Stimulated activated CD8-positive, alpha-beta memory T cell treated with anti-CD3 and anti-CD28 coated beads, Interleukin-2, amount 100 ng/mL, for 48 hours (primary cell): ENCODE results near the gene CHM.
"Not testable (repeated sequence)": the region's sequence is repeated elsewhere in the genome, so short reads cannot be mapped to it uniquely, and the experiment has no call there.

ENCODE experiments used
- DNase-seq, 2 donors: peaks; one replicate each; pipeline ENCODE4 v3.0.0-alpha.2; 2020; ENCODE audit warnings: low read depth in 2 of 2

Gene CHM, protein sequence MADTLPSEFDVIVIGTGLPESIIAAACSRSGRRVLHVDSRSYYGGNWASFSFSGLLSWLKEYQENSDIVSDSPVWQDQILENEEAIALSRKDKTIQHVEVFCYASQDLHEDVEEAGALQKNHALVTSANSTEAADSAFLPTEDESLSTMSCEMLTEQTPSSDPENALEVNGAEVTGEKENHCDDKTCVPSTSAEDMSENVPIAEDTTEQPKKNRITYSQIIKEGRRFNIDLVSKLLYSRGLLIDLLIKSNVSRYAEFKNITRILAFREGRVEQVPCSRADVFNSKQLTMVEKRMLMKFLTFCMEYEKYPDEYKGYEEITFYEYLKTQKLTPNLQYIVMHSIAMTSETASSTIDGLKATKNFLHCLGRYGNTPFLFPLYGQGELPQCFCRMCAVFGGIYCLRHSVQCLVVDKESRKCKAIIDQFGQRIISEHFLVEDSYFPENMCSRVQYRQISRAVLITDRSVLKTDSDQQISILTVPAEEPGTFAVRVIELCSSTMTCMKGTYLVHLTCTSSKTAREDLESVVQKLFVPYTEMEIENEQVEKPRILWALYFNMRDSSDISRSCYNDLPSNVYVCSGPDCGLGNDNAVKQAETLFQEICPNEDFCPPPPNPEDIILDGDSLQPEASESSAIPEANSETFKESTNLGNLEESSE

DNA sequence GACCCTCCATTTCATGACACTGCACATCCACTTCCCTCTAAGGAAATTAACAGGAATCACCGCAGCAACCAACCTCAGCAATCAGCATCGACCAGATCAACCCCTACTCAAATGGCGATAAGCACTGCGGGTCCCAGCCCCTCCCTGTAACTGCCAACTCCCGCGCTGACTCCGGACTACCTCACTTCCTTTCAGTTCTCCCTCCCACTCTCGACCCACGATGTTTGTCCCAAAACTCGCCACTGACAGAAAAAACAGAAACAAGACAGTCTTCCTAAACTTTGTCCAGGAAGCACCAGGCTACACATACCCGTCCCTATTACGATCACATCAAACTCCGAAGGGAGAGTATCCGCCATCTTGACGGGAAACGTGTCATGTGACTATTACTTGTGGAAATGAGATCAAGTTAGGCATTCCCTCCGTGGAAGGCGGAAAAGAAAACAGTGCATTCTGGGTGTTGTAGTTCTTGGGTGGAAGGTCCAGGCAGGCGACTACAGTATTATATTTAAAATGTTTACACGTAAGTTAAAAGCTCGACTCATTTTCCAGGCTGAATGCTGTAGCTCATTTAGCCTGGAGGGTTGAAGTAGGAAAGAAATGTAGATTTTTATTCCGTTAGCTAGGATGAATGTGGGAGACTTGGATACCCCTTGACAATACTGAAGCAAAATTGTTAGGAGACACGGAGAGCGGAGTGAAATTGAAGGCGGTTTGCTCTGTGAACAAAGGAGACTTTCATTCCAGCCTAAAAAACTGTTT, at the start of gene CHM:
TSS of gene CHM (minus strand) at position 385 of the 762 bp plus-strand sequence. CDS start at position 359, 26 bp downstream.
- DNase-seq = peak; percentile 8 to 26

DNA sequence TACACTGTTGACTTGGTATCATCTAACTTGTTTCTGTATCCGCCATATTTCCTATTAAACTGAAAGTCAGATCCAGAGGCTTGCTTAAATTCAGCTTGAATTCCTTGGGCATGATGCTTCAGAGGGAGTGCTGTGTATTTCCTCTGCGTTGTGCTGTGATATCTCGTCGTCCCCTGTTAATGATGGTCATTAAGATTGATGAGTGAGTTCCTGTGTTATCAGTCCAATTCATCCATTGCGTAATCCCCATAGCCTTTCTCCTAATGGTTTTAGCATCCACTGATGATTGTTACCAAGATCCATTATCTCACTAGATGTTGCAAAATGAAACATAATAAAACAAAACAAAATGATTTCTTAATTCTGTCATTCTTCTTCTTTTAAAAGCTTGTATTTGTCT, 31.3 kb upstream of the CHM start:
- no peak for DNase-seq

DNA sequence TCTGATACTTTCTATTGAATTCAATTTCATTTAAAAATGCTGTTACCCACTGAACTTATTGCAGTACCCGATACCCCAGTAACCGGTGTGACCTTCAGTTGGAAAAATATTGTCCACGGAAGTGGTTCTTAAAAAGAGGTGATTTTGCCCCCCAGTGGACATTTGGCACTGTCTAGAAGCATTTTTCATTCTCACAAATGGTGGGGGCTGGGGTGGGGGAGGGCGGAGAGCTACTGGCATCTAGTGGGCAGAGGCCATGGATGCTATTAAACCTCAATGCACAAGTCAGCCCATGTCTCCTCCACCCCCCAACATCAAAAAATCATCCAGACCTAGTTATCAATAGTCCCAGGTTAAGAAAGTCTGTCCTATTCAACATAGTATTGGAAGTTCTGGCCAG, 19.6 kb upstream of the CHM start:
- DNase-seq = no peak

DNA sequence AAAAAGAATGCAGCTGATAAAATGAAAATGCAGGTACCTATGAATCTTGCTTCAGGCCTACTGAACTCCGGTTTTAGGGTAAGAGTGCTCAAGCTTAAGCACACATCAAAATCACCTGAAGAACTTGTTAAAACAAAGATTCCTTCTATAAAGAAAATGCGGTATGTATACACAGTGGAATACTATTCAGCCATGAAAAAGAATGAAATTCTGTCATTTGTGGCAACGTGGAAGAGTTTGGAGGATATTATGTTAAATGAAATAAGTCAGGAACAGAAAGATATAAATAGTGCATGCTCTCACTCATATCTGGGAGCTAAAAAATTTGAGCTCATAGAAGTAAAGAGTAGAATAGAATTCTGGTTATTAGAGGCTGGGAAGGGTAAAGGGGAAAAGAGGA, 14.0 kb upstream of the CHM start:
- no peak for DNase-seq

DNA sequence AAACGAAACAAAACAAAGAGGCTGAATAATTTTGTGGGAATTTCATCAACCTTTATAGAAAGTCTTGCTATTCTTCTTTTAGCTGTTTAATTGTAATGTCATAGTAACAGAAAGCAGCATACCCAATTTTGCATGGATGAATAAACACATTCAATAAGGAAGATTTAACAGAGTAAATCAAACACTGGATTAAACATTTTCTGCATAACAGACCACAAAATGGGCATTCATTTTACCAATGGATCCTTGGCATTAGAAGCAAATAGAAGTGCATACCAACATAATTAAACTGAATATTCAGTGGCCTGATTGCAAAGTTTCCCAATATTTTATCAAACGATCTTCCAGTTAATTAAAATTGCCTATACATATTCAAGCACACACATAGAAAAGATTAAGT, 4.4 kb upstream of the CHM start:
- no peak for DNase-seq

DNA sequence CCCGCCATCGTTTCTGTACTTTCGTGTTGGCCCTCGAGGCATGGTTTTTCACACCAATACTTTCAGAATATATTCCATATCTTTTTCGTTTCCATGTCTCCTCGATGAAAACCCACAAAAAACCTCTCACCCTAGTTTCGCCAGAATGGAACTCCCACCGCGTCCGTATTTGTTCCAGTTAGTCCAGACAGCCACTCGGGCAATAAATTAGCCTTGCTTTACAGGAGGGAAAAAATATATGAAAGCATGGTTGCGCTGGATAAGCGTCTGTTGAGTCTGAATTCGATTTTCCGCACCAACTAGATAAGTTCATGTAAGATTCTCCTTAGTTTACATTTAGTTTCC, 550 bp upstream of the CHM start:
- no peak for DNase-seq

DNA sequence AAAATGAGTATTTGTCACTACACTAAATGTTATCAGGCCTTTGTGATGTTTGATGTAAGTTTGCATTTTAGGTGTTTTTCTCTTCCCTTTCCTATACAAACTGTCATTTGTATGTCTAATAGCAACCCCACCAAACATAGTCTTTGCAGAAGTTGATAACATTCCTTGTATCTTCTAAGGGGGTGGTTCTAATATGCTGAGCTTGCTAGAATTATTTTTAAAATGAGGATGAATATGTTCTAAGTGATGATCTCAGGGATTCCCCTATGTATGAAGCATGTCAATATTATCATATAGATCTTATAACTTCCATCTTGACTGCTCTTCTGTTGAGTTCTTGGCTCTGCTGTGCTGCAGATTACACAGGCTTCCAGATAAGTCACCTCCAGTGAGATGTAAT, 3.1 kb downstream of the CHM start:
- DNase-seq = no peak

DNA sequence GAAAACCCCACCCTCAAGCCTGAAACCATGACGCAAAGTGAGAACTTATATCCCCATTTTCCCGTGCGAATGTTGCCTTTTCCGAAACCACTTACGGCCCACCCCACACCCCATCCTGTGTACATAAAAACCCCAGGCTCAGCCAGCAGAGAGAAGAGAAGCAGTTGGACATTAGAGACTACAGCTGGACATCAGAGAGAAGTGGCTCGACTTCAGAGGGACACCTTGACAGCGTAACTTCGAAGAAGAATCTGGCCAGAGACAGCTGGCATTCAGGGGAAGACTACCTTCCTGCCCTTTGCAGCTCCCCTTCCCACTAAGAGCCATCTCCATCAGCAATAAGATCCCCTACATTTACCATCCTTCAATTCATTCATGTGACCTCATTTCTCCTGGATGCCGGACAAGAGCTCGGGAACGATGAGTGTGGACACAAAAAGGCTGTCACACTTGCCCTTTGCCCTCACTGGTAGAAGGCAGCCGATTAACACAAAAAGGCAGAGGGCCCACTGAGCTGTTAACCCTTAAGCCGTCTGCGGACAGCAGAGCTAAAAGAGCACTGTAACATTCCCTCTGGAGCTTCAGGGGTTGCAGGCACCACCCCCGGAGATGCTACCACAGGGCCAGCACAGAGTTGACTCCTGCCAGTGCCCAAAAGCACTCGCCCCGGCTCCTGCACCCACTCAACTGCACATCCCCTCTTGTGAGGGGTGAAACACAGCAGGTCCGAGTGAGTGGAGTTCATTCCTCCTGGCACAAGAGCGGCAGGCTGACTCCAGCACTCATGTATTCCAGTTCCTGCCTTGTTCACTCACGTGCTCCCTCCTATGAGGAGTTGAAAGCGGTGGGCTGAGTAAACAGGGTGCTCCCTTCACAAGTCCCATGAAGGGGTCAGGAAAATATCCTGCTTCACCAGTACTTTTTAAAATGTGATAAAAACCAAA, 7.5 kb downstream of the CHM start:
- DNase-seq = no peak

DNA sequence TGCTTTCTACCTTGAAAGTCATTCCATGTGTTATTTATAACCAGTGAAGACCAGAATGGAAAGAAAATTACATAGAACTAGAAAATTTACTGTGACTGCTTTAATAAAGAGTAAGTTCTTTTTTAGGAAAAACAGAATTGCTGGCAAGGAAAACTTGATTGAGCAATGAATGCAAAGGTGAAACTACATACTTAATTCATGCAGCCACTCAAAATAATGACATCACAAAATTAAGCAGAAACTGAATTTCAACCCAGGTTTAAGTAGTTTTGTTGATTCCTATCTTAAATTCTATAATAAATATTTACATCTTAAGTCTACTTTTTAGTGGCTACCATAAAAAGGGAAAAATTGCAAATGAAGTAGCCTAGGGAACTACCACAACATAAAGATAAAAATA, 14.0 kb downstream of the CHM start:
- DNase-seq = no peak

DNA sequence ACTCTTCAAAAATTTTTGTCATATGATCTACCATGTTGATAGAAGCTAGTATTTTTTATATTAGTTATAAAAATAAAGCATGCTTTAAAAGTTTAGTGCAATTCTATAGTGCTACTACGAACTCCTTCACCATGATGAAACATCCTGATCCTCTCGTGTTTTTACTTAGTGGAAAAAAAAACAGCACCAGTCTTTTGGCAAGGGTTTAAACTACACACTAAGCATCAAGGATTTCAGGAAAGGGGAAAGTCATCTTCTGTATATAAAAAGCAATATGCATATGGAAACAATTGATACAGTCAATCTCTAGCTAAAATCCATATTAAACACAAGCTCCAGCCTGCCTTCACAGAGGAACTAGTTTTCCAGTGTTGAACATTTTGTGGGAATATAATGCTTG, 18.7 kb downstream of the CHM start:
- DNase-seq = no peak

DNA sequence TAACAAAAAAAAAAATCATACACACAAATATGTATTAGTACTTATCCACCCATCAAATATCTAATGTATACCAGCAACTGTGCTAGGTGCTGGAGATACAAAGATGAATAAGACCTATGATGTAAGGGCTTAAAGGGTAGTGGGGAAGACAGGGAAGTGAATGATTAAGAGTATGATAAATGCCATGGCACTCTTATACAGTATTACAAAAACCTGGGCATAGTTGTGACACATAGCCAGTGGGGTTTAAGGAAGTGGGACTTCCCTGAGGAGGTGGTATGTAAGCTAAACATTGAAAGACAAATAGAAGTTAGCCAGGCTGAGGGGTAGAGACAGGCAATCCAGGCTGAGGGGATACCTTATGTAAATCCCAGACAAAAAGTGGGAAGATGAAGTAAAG, 23.5 kb downstream of the CHM start:
- DNase-seq = no peak

DNA sequence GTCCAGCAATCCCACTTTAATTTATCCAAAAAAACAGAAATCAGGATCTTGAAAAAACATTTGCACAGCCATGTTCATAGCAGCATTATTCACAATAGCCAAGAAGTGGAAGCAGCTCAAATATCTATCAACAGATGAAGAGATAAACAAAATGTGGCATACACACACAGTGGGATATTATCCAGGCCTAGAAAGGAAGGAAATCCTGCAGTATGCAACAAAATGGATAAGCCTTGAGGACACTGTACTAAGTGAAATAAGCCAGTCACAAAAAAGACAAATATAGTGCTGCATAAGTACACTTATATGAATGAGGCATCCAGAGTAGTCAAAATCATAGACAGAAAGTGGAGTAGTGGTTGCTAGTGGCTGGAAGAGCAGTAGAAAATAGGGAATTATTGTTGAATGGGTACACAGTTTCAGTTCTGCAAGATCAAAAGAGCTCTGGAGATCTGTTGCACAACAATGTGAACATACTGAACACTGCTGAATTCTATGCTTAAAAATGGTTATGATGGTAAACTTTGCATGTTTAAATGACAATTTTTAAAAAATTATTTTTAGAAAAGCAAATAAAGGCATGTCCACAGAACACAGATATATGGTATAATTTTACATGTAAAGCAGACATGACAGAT, 25.6 kb downstream of the CHM start:
- no peak for DNase-seq

DNA sequence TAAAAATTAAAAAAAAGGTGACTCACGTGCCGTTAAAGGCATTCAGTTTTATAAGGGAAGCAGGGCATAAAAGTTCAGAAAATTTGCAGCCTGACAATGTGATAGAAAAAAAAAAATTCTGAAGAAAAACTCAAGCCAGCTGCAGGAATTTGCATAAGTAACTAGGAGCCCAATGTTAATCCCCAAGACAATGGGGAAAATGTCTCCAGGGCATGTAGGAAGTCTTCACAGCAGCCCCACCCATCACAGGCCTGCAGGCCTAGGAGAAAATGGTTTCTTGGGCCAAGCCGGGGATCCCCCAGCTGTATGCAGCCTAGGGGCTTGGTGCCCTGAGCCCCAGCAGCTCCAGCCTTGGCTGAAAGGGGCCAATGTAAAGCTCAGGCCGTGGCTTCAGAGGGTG, 31.2 kb downstream of the CHM start:
- no peak for DNase-seq

DNA sequence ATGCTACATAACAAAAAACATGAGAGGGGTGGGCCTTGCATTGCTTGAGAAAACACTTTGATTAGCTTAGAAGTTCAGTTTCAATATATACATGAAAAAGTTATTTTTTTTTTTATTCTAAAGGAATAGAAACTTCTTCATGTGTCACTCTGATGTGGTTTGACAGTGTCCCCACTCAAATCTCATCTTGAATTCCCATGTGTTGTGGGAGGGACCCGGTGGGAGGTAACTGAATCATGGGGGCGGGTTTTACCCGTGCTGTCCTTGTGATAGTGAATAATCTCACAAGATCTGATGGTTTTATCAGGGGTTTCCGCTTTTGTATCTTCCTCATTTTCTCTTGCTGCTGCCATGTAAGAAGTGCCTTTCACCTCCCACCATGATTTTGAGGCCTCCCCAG, 32.4 kb downstream of the CHM start:
- DNase-seq = not testable (repeated sequence)

DNA sequence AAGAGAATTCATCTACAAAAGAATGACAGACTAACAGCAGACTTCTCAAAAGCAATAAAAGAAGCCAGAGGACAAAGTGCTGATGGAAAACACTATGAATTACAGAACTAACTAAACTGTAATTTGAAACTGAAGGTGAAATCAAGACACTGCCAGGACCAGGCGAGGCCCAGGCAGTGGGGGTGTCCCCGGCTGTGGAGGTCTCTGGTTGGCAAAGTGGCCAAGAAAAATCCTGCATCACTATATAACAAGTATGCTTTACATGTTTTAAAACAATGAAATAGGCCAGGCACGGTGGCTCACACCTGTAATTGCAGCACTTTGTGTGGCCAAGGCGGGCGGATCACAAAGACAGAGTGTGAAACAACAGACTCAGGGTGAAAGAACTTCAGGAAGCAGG, 32.9 kb downstream of the CHM start:
- no peak for DNase-seq

DNA sequence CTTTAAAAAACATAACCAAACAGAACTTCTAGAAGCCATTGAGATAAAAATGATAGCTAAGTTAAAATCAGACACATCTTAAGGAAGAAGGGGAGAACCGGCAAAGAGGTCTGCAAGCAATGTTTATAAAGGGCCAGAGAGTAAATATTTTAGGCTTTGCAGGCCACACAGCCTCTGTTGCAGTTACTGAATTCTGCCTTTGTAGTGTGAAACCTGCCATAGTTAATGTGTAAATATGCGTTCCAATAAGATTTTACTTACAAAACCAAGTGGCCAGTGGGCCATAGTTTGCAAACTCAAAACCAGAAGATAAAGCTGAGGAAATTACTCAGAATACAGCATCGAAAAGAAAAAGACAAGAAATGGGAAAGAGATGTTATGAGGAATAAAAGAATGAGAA, 33.6 kb downstream of the CHM start:
- DNase-seq = no peak

DNA sequence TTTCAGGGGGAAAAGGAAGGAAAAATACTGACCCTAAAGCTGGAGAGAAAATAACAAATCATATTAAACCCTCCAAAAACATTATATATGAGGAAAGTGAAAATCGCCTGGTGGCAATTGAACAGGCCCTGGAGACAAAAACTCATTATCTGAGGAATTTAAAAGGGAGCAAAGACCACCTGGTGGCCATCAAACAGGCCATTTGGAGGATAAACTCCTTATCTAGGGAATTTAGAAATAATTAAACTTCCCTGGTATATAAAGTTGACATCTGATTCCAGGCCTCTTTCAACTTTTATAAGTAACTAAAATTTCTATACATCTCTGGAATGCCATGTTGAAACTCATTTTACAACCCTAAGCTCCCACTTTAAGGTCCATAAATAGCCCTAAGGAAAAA, 35.2 kb downstream of the CHM start:
- DNase-seq = no peak

DNA sequence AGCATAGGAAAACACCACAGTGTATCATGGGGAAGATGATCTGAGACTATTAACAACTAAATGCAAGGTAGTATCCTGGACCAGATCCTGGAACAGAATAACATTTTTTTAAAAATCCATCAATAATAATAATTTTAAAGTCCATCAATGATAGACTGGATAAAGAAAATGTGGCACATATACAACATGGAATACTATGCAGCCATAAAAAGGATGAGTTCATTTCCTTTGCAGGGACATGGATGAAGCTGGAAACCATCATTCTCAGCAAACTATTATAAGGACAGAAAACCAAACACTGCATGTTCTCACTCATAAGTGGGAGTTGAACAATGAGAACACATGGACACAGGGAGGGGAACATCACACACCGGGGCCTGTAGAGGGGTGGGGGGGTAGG, 37.6 kb downstream of the CHM start:
- DNase-seq = not testable (repeated sequence)

DNA sequence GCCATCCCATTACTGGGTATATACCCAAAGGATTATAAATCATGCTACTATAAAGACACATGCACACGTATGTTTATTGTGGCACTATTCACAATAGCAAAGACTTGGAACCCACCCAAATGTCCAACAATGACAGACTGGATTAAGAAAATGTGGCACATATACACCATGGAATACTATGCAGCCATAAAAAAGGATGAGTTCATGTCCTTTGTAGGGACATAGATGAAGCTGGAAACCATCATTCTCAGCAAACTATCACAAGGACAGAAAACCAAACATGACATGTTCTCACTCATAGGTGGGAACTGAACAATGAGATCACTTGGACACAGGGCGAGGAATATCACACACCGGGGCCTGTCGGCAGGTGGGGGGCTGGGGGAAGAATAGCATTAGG, 39.5 kb downstream of the CHM start:
- not testable (repeated sequence) for DNase-seq

DNA sequence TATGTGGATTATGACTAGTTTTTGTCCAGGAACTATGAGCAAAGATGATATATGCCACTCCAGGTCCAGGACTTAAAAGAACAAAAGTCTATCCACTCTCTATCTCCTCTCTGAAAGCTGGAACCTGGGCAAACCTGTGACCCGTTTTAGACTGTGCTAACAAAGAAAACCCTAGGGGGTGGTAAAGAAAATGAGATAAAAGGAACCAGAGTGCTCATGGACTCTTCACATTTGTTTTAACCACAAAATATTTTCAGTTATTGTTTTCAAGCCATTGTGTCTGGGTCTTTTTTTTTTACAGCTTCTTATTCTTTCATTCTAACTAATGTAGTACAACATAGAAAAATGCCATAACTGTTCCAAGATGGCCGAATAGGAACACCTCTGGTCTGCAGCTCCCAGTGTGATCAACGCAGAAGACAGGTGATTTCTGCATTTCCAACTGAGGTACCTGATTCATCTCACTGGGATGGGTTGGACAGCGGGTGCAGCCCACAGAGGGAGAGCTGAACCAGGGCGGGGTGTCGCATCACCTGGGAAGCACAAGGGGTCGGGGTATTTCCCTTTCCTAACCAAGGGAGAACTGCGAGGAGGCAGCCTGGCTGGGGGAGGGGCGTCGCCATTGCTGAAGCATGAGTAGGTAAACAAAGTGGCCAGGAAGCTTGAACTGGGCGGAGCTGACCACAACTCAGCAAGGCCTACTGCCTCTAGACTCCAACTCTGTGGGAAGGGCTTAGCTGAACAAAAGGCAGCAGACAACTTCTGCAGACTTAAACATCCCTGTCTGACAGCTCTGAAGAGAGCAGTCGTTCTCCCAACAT, 45.1 kb downstream of the CHM start:
- no peak for DNase-seq
